Natural killer cell (primary cell): ENCODE data around the gene KRT28. TPM values are rescaled to one million over a fixed set of nuclear protein-coding genes. Genes with fewer than 3 reads are reported as not detected.

Experiments
- ATAC-seq, 3 donors: fragments of 150-1000 bp in 2 of 3; fragments of 200-7000 bp in 1 of 3; cut with Tn5 transposase; 1 replicate in 1 of 3; 2 replicates in 2 of 3; pipeline ENCODE4 v1.10.0; 2021; ENCODE audit warnings: mild to moderate bottlenecking in 2 of 3, moderate library complexity in 2 of 3
- DNase-seq, 2 donors: peaks; one replicate each; pipeline versions ENCODE4 v3.0.0 to v3.0.0-alpha.2; 2013 to 2021; ENCODE audit warnings: mixed read lengths in 1 of 2
- H3K27ac ChIP-seq: one replicate; pipeline ENCODE4 v1.5.1; 2013; ENCODE audit warnings: mild to moderate bottlenecking, low read length
- H3K27me3 ChIP-seq: one replicate; pipeline ENCODE4 v1.6.1; 2013; ENCODE audit warnings: low read length; ENCODE audit not compliant: control insufficient read depth, insufficient read depth
- H3K36me3 ChIP-seq: one replicate; pipeline ENCODE4 v1.6.1; 2013; ENCODE audit warnings: low read length; ENCODE audit not compliant: control insufficient read depth, insufficient read depth
- H3K4me1 ChIP-seq: one replicate; pipeline ENCODE4 v1.6.1; 2013; ENCODE audit warnings: low read length; ENCODE audit not compliant: control insufficient read depth, insufficient read depth
- H3K4me3 ChIP-seq: one replicate; pipeline ENCODE4 v1.5.1; 2013; ENCODE audit warnings: low read length
- H3K9me3 ChIP-seq: one replicate; pipeline ENCODE4 v1.6.1; 2013; ENCODE audit warnings: low read length; ENCODE audit not compliant: control insufficient read depth, insufficient read depth
- H3K27ac Mint-ChIP-seq, 2 donors: one replicate each; pipeline ENCODE4 v1.8.0; 2022; ENCODE audit warnings: mild to moderate bottlenecking in 2 of 2, mixed read lengths in 2 of 2, moderate library complexity in 1 of 2
- H3K27me3 Mint-ChIP-seq, 2 donors: one replicate each; pipeline ENCODE4 v1.8.0; 2022; ENCODE audit warnings: low read depth in 2 of 2, mixed read lengths in 2 of 2
- H3K36me3 Mint-ChIP-seq: one replicate; pipeline ENCODE4 v1.8.0; 2022; ENCODE audit warnings: mixed read lengths
- H3K4me1 Mint-ChIP-seq, 2 donors: one replicate each; pipeline ENCODE4 v1.8.0; 2022; ENCODE audit warnings: mixed read lengths in 2 of 2
- H3K4me3 Mint-ChIP-seq: one replicate; pipeline ENCODE4 v1.8.0; 2022; ENCODE audit warnings: mild to moderate bottlenecking, moderate library complexity, mixed read lengths
- H3K9me3 Mint-ChIP-seq, 2 donors: one replicate each; pipeline ENCODE4 v1.8.0; 2022; ENCODE audit warnings: mixed read lengths in 2 of 2
- CTCF ChIP-seq: fragments of 200-600 bp; IDR thresholded peaks from one replicate; pipeline ENCODE4 v1.8.0; 2022; ENCODE audit warnings: antibody characterized with exemption
- WGBS: methylation state at CpG from one replicate; pipeline ENCODE4 v1.1.7; 2013; ENCODE audit warnings: missing lambda C conversion rate; ENCODE audit not compliant: insufficient coverage; 5-methylcytosine and 5-hydroxymethylcytosine counted together
- intact Hi-C: fragments of 100-400 bp; cut with micrococcal nuclease; formaldehyde crosslinking; loops from one replicate; pipeline ENCODE4 v1.14.2; 2022
- total RNA-seq, 4 donors: library from RNA; stranded (reverse); fragments of 120-200 nt in 1 of 4; gene quantifications; one replicate each; pipeline versions ENCODE4 v1.2.3 to v1.2.4, GENCODE V29; 2013 to 2022

KRT28 gene
- total RNA-seq, 3 donors from 2014 or later (not counting 1 experiment from before 2014, with no cell fraction given), result not detected

GRCh38 chr17:40775945-40776344 is 23.8 kb downstream of the KRT28 start:
- Histone ChIP-seq H3K4me3 (no peak overlapping the region), H3K27me3 (peaks cover 30% of the 10 kb centered on the region), H3K27ac (no peak overlapping the region), H3K36me3 (no peaks in the 10 kb centered on the region), H3K9me3 (no peaks in the 10 kb centered on the region), H3K4me1 (peaks cover 5% of the 10 kb centered on the region)
- WGBS, result 87% methylated on average over 3 of the region's 4 CpGs
- Mint-ChIP-seq H3K9me3 (no peaks in the 10 kb centered on the region), H3K27me3 (peaks cover 35 to 73% of the 10 kb centered on the region in 2 donors), H3K36me3 (no peaks in the 10 kb centered on the region), H3K4me3 (no peak overlapping the region), H3K4me1 (no peaks in the 10 kb centered on the region), H3K27ac (no peak overlapping the region)
- no peak for TF ChIP-seq CTCF
- intact Hi-C loops, result no loop called here
- DNase-seq (no peak), ATAC-seq (no peak)

- intact Hi-C loops, result no loop called here
Measured at GRCh38 chr17:40772101-40772500, 27.7 kb downstream of the KRT28 start, which contains the start of gene KRT26. TSS of gene KRT26 (minus strand) at chr17:40772201. CDS start at chr17:40772113, 88 bp downstream.

GRCh38 chr17:40765657-40766056 is 34.1 kb downstream of the KRT28 start:
- Histone ChIP-seq H3K36me3 (no peaks in the 10 kb centered on the region), H3K4me3 (no peak overlapping the region), H3K27me3 (peaks cover 17% of the 10 kb centered on the region), H3K4me1 (no peaks in the 10 kb centered on the region), H3K9me3 (peaks cover 12% of the 10 kb centered on the region), H3K27ac (no peak overlapping the region)
- no peaks in the 10 kb centered on the region for H3K4me1 Mint-ChIP-seq
- peaks cover 14% of the 10 kb centered on the region for H3K36me3 Mint-ChIP-seq
- 67% methylated on average over 1 of the region's 2 CpGs for WGBS
- DNase-seq (no peak), ATAC-seq (no peak)
- H3K4me3 Mint-ChIP-seq, result no peak overlapping the region
- peaks cover 9 to 38% of the 10 kb centered on the region in 2 donors for H3K27me3 Mint-ChIP-seq
- peaks cover 9% of the 10 kb centered on the region in 2 donors for H3K9me3 Mint-ChIP-seq
- TF ChIP-seq CTCF, result no peak
- intact Hi-C loops, result no loop called here
- no peak overlapping the region for H3K27ac Mint-ChIP-seq

More at GRCh38 chr17:40772101-40772500, 27.7 kb downstream of the KRT28 start, which contains the start of gene KRT26:
- no peaks in the 10 kb centered on the region for H3K9me3 Mint-ChIP-seq
- no peak for ATAC-seq
- 85% methylated on average over 2 of the region's 3 CpGs for WGBS
- Histone ChIP-seq H3K4me3 (no peak within 1 kb of the TSS), H3K27me3 (peaks cover 18% of the 10 kb centered on the region), H3K27ac (no peak within 1 kb of the TSS), H3K4me1 (no peaks in the 10 kb centered on the region), H3K9me3 (no peaks in the 10 kb centered on the region), H3K36me3 (no peaks in the 10 kb centered on the region)
- no peaks in the 10 kb centered on the region for H3K4me1 Mint-ChIP-seq
- no peak for DNase-seq
- H3K36me3 Mint-ChIP-seq, result no peaks in the 10 kb centered on the region
- no peak for TF ChIP-seq CTCF
- H3K4me3 Mint-ChIP-seq, result no peak within 1 kb of the TSS
- peaks cover 21 to 55% of the 10 kb centered on the region in 2 donors for H3K27me3 Mint-ChIP-seq
- no peak within 1 kb of the TSS for H3K27ac Mint-ChIP-seq

- no peak overlapping the region for H3K4me3 ChIP-seq
- H3K9me3 ChIP-seq, result peaks cover 16% of the 10 kb centered on the region
Measured at GRCh38 chr17:40763752-40764151, 36.0 kb downstream of the KRT28 start.

More at GRCh38 chr17:40763752-40764151, 36.0 kb downstream of the KRT28 start:
- no CpG with 5 or more reads among the region's 1 CpG for WGBS
- Mint-ChIP-seq H3K4me1 (no peaks in the 10 kb centered on the region), H3K4me3 (no peak overlapping the region), H3K9me3 (peaks cover 19 to 24% of the 10 kb centered on the region in 2 donors), H3K27me3 (peaks cover 18 to 56% of the 10 kb centered on the region in 2 donors), H3K36me3 (peaks cover 33% of the 10 kb centered on the region), H3K27ac (no peak overlapping the region)
- Histone ChIP-seq H3K27ac (no peak overlapping the region), H3K4me1 (no peaks in the 10 kb centered on the region), H3K27me3 (peaks cover 19% of the 10 kb centered on the region), H3K36me3 (no peaks in the 10 kb centered on the region)
- DNase-seq (no peak), ATAC-seq (no peak)
- TF ChIP-seq CTCF, result no peak
- intact Hi-C loops, result no loop called here
